Gastrocnemius medialis (tissue), 4 donors: ENCODE data around the gene MEGF11.

Experiments
- CTCF ChIP-seq, 5 experiments: fragments of 450-650 bp in 3 of 5; fragments of 200-600 bp in 2 of 5; sonication (generic) in 2 of 5; IDR thresholded peaks in 4 of 5; conservative IDR thresholded peaks in 1 of 5; 1 replicate in 4 of 5; 2 replicates in 1 of 5; pipeline ENCODE4 v1.5.1; 2016 to 2019; ENCODE audit warnings: antibody characterized with exemption in 5 of 5, mild to moderate bottlenecking in 3 of 5, moderate library complexity in 3 of 5
- POLR2A ChIP-seq, 2 donors: fragments of 450-650 bp; IDR thresholded peaks; one replicate each; pipeline ENCODE4 v1.6.1; 2017; ENCODE audit warnings: antibody characterized with exemption in 2 of 2, mild to moderate bottlenecking in 2 of 2, moderate library complexity in 2 of 2

- no peak for TF ChIP-seq CTCF (IDR thresholded peaks at IDR 0.05 in 4 of 5, conservative IDR thresholded peaks at IDR 0.05 in 1 of 5)
- no peak for TF ChIP-seq POLR2A (IDR thresholded peaks at IDR 0.05)
These were observed 68.4 kb downstream of the MEGF11 start for GRCh38 chr15:66184936-66185790.
